Panc1 (cell line): Measurements from ENCODE around the gene ALDH1A3. TPM values are rescaled to one million over a fixed set of nuclear protein-coding genes. Genes with fewer than 3 reads are reported as not detected.

Experiments used
- ATAC-seq: fragments of 200-7000 bp; cut with Tn5 transposase; 2 replicates; pipeline ENCODE4 v1.9.1; 2020; ENCODE audit warnings: mild to moderate bottlenecking, moderate library complexity
- BruUV-seq: library from RNA; stranded (reverse); fragments of 400-500 nt; replicated peaks from 2 replicates; lab custom pipeline; 2021; lab: Mats Ljungman, UMichigan
- CTCF ChIA-PET: fragments of 300-600 bp; sonication (Branson Sonifier 250); formaldehyde crosslinking; loops from one replicate; lab custom pipeline; 2022; ENCODE audit warnings: antibody characterized with exemption; lab: Charles Lee
- POLR2A ChIA-PET: fragments of 300-600 bp; sonication (Branson Sonifier 250); formaldehyde crosslinking; loops from one replicate; lab custom pipeline; 2022; ENCODE audit warnings: antibody characterized with exemption; lab: Charles Lee
- DNase-seq: peaks from one replicate; pipeline ENCODE4 v3.0.0-alpha.2; 2010; ENCODE audit warnings: low read depth, low spot score
- H3K27ac ChIP-seq: 2 replicates; pipeline ENCODE4 v1.5.1; 2011; ENCODE audit warnings: mild to moderate bottlenecking, low read length, inconsistent platforms
- H3K27me3 ChIP-seq: fragments of 200-500 bp; sonication (Bioruptor generic); 2 replicates; pipeline ENCODE4 v1.6.0; 2014; ENCODE audit warnings: low read length, inconsistent platforms; ENCODE audit not compliant: control insufficient read depth, insufficient read depth
- H3K36me3 ChIP-seq: fragments of 200-500 bp; sonication (Bioruptor generic); 2 replicates; pipeline ENCODE4 v1.5.1; 2014; ENCODE audit warnings: inconsistent platforms, mild to moderate bottlenecking, low read length, moderate library complexity; ENCODE audit not compliant: control insufficient read depth, insufficient read depth
- H3K4me1 ChIP-seq: 2 replicates; pipeline ENCODE4 v1.5.1; 2011; ENCODE audit warnings: inconsistent platforms, mild to moderate bottlenecking, low read length, moderate library complexity; ENCODE audit not compliant: control insufficient read depth, insufficient read depth
- H3K4me3 ChIP-seq, 2 experiments: 2 replicates each; pipeline ENCODE4 v1.5.1; 2011 to 2012; ENCODE audit warnings: low read depth in 2 of 2, low read length in 2 of 2, mild to moderate bottlenecking in 2 of 2, inconsistent platforms in 1 of 2, moderate library complexity in 1 of 2
- H3K9me3 ChIP-seq: fragments of 200-500 bp; sonication (Bioruptor generic); 2 replicates; pipeline ENCODE4 v1.5.1; 2014; ENCODE audit warnings: low read depth, mild to moderate bottlenecking, inconsistent platforms, low read length, moderate library complexity; ENCODE audit not compliant: control insufficient read depth, insufficient read depth
- CTCF ChIP-seq: fragments of 450-650 bp; IDR thresholded peaks from 2 replicates; pipeline ENCODE4 v1.5.1; 2017; ENCODE audit warnings: mild to moderate bottlenecking
- POLR2AphosphoS5 ChIP-seq: IDR thresholded peaks from 2 replicates; pipeline ENCODE4 v1.6.1; 2012; ENCODE audit warnings: mild to moderate bottlenecking, low read depth, low read length, moderate library complexity
- REST ChIP-seq, 2 experiments: IDR thresholded peaks; 2 replicates each; pipeline ENCODE4 v1.6.1; 2011 to 2012; ENCODE audit warnings: low read depth in 2 of 2, control low read depth in 1 of 2, low read length in 1 of 2, mild to moderate bottlenecking in 1 of 2, moderate library complexity in 1 of 2; ENCODE audit not compliant: insufficient read depth in 1 of 2
- SIN3A ChIP-seq: IDR thresholded peaks from 2 replicates; pipeline ENCODE4 v1.6.1; 2012; ENCODE audit warnings: low read depth, mild to moderate bottlenecking, low read length, moderate library complexity, borderline replicate concordance; ENCODE audit not compliant: insufficient read depth
- TCF7L2 ChIP-seq: IDR thresholded peaks from 2 replicates; pipeline ENCODE4 v1.6.1; 2011; ENCODE audit warnings: mild to moderate bottlenecking, low read depth, low read length, inconsistent platforms
- in situ Hi-C: cut with HindIII; loops from 2 replicates; pipeline ENCODE4 v1.10.0; 2016; ENCODE audit warnings: low sequenced_read_pairs, low pct_unique_long_range_greater_than_20kb
- intact Hi-C: fragments of 100-400 bp; cut with micrococcal nuclease; formaldehyde crosslinking; loops from one replicate; pipeline ENCODE4 v1.10.0; 2022; ENCODE audit not compliant: unreplicated experiment
- total RNA-seq: library from RNA; stranded (reverse); gene quantifications from one replicate; pipeline ENCODE4 v1.2.1, GENCODE V29; 2021; ENCODE audit not compliant: unreplicated experiment

The ALDH1A3 gene
- total RNA-seq, 1 experiment from 2014 or later = 143 TPM

GRCh38 chr15:100866386-100867330 is 13.0 kb upstream of the ALDH1A3 start:
- H3K9me3 ChIP-seq = no peaks in the 10 kb centered on the region
- H3K27ac ChIP-seq = 0 out of 2 replicates have a peak overlapping the region, but pooled peaks have one; percentile 25
- no peaks in the 10 kb centered on the region for H3K27me3 ChIP-seq
- TF ChIP-seq TCF7L2 (no peak), CTCF (no peak), SIN3A (no peak), POLR2AphosphoS5 (no peak), REST (IDR thresholded peaks at IDR 0.05; ENCODE audit: insufficient read depth in 1 of 2, low read depth in 2 of 2, low read length in 1 of 2) (no peak)
- no peaks in the 10 kb centered on the region for H3K4me1 ChIP-seq
- no peaks in the 10 kb centered on the region for H3K36me3 ChIP-seq
- no TSS peak for BruUV-seq
- in situ Hi-C loops = no loop called here
- ATAC-seq (no peak), DNase-seq (no peak)
- intact Hi-C loops = no loop called here
- ChIA-PET POLR2A (no interaction called here), CTCF (interaction anchor here (1.0 kb wide), 1 partner anchor 10 kb away, joined by 9 read pairs; no protein-coding TSS in a partner anchor)
- H3K4me3 ChIP-seq = no peak overlapping the region

GRCh38 chr15:100867433-100867832 is 12.2 kb upstream of the ALDH1A3 start:
- CTCF ChIA-PET = interaction anchor here (1.0 kb wide), 1 partner anchor 11 kb away, joined by 9 read pairs; no protein-coding TSS in a partner anchor
- intact Hi-C loops = no loop called here

More at GRCh38 chr15:100867433-100867832, 12.2 kb upstream of the ALDH1A3 start:
- in situ Hi-C loops = no loop called here
- DNase-seq (no peak), ATAC-seq (no peak)
- POLR2A ChIA-PET = no interaction called here
- no peaks in the 10 kb centered on the region for H3K4me1 ChIP-seq
- TF ChIP-seq POLR2AphosphoS5 (no peak), SIN3A (no peak), TCF7L2 (no peak), REST (IDR thresholded peaks at IDR 0.05; ENCODE audit: insufficient read depth in 1 of 2, low read depth in 2 of 2, low read length in 1 of 2) (no peak), CTCF (no peak)
- no peak overlapping the region for H3K4me3 ChIP-seq
- no peaks in the 10 kb centered on the region for H3K9me3 ChIP-seq
- H3K27me3 ChIP-seq = no peaks in the 10 kb centered on the region
- no peaks in the 10 kb centered on the region for H3K36me3 ChIP-seq
- BruUV-seq = no TSS peak
- no peak overlapping the region for H3K27ac ChIP-seq
